Ascending aorta (tissue), 2 donors: ENCODE measurements around the gene TRIM69. TPM values are rescaled to one million over a fixed set of nuclear protein-coding genes. Genes with fewer than 3 reads are reported as not detected.

Experiments used
- DNase-seq, 2 donors: peaks; one replicate each; pipeline ENCODE4 v3.0.0-alpha.2; 2019; ENCODE audit warnings: low spot score in 2 of 2
- H3K27ac ChIP-seq, 2 donors: fragments of 200-600 bp; sonication (generic); one replicate each; pipeline ENCODE4 v1.5.1; 2016 to 2017; ENCODE audit warnings: mild to moderate bottlenecking in 1 of 2
- H3K27me3 ChIP-seq: fragments of 200-600 bp; sonication (generic); one replicate; pipeline ENCODE4 v1.5.1; 2017
- H3K36me3 ChIP-seq, 2 donors: fragments of 200-600 bp; sonication (generic); one replicate each; pipeline ENCODE4 v1.5.1; 2016
- H3K4me1 ChIP-seq, 2 donors: fragments of 200-600 bp; sonication (generic); one replicate each; pipeline ENCODE4 v1.5.1; 2016 to 2017; ENCODE audit warnings: mild to moderate bottlenecking in 1 of 2
- H3K4me3 ChIP-seq, 2 donors: fragments of 200-600 bp; sonication (generic); one replicate each; pipeline ENCODE4 v1.5.1; 2016 to 2017; ENCODE audit warnings: mild to moderate bottlenecking in 1 of 2
- H3K9me3 ChIP-seq, 2 donors: fragments of 200-600 bp; sonication (generic); one replicate each; pipeline ENCODE4 v1.5.1; 2016
- intact Hi-C: fragments of 100-400 bp; cut with DNase I; formaldehyde crosslinking; loops from one replicate; pipeline ENCODE4 v1.15.1; 2023
- total RNA-seq: library from RNA; depleted of rRNA; stranded (reverse); fragments of >200 nt; gene quantifications from one replicate; pipeline ENCODE4 v1.1.0, GENCODE V29; 2016
- TF ChIP-seq, protein P1 (sequence below), 3 experiments: fragments of 200-600 bp in 2 of 3; fragments of 450-650 bp in 1 of 3; sonication (generic) in 2 of 3; IDR thresholded peaks; one replicate each; pipeline ENCODE4 v1.5.1; 2016 to 2019; ENCODE audit warnings: antibody characterized with exemption in 3 of 3, mild to moderate bottlenecking in 1 of 3, moderate library complexity in 1 of 3

The TRIM69 gene
- total RNA-seq, 1 donor from 2014 or later = 40.3 TPM

DNA sequence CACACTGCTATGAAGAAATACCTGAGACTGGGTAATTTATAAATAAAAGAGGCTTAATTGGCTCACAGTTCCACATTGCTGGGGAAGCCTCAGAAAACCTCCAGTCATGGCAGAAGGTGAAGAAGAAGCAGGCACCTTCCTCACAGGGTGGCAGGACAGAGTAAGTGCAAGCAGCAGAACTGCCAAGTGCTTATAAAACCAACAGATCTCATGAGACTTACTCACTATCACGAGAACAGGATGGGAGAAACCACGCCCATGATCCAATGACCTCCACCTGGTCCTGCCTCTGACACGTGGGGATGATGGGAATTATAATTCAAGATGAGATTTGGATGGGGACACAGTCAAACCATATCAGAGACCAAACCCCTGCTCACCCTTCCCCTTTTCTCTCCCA lies 75.0 kb downstream of the TRIM69 start:
- no peaks in the 10 kb centered on the region for H3K4me1 ChIP-seq
- no peak overlapping the region for H3K4me3 ChIP-seq
- no peaks in the 10 kb centered on the region for H3K27me3 ChIP-seq
- intact Hi-C loops = no loop called here
- no peaks in the 10 kb centered on the region for H3K9me3 ChIP-seq
- H3K36me3 ChIP-seq = no peaks in the 10 kb centered on the region
- TF ChIP-seq, protein P1, sequence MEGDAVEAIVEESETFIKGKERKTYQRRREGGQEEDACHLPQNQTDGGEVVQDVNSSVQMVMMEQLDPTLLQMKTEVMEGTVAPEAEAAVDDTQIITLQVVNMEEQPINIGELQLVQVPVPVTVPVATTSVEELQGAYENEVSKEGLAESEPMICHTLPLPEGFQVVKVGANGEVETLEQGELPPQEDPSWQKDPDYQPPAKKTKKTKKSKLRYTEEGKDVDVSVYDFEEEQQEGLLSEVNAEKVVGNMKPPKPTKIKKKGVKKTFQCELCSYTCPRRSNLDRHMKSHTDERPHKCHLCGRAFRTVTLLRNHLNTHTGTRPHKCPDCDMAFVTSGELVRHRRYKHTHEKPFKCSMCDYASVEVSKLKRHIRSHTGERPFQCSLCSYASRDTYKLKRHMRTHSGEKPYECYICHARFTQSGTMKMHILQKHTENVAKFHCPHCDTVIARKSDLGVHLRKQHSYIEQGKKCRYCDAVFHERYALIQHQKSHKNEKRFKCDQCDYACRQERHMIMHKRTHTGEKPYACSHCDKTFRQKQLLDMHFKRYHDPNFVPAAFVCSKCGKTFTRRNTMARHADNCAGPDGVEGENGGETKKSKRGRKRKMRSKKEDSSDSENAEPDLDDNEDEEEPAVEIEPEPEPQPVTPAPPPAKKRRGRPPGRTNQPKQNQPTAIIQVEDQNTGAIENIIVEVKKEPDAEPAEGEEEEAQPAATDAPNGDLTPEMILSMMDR (IDR thresholded peaks at IDR 0.05) = no peak
- no peak overlapping the region for H3K27ac ChIP-seq
- no peak for DNase-seq

DNA sequence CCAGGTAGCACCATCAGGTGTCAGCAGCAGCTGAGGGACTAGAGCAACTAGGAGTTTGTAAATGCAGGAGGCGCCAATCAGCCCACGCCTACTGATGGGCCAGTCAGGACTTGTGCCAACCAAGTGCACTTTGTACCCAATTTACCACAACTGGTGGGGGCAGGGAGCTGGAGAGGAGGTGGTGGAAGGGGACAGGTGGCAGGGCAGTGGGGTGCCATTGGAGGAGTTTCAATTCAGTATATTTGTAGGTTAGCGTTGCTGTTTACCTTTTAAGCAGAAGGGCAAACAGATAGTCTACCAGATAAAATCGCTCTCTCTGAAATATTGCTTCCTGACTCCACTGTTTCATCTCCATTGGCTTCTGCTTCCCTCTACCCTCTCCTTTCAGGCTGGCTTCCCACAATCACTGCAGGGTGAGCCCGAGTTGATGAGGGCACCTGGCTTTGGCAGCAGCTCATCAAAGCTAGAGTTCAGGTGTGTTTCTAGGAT lies 75.7 kb downstream of the TRIM69 start:
- TF ChIP-seq, protein P1 (IDR thresholded peaks at IDR 0.05) = no peak
- Histone ChIP-seq H3K9me3 (no peaks in the 10 kb centered on the region), H3K36me3 (no peaks in the 10 kb centered on the region), H3K4me1 (no peaks in the 10 kb centered on the region), H3K4me3 (no peak overlapping the region), H3K27me3 (no peaks in the 10 kb centered on the region), H3K27ac (no peak overlapping the region)
- intact Hi-C loops = no loop called here
- DNase-seq = no peak

DNA sequence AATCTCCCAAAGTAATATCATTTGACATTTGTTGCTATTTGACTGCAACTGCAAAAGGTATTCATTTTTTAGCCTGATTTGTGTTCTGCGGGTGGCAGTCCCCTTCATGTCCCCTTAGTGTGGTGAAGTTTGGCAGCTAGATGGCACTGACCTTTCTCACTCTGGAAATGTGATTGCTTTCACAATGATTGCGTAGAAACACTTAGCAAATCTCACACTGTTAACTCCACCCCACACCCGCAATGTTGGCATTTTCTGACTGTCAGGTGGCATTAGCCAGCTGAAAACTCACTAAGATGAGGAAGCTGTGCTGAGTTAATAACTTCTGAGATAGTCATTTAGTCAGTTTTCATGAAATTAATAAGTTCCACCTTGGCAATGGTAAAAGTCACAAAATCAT lies 76.9 kb downstream of the TRIM69 start:
- intact Hi-C loops = no loop called here
- H3K36me3 ChIP-seq = no peaks in the 10 kb centered on the region
- DNase-seq = no peak
- H3K27me3 ChIP-seq = no peaks in the 10 kb centered on the region
- no peaks in the 10 kb centered on the region for H3K9me3 ChIP-seq
- H3K27ac ChIP-seq = no peak overlapping the region
- no peak overlapping the region for H3K4me3 ChIP-seq
- TF ChIP-seq, protein P1 (IDR thresholded peaks at IDR 0.05) = no peak
- H3K4me1 ChIP-seq = no peaks in the 10 kb centered on the region

Other genes starting within 250 kb of the TRIM69 start
- 22.8 TPM for gene EIF3J, start 199.4 kb upstream of the TRIM69 start, total RNA-seq
- gene SPG11, start 72.9 kb upstream of the TRIM69 start, total RNA-seq = 21.1 TPM
- not detected for gene PATL2, start 25.2 kb upstream of the TRIM69 start, total RNA-seq
- 3,395 TPM for gene B2M, start 25.0 kb upstream of the TRIM69 start, total RNA-seq
- gene TERB2, start 220.2 kb downstream of the TRIM69 start, total RNA-seq = not detected